ENCODE measurements around the gene MTUS2.

MTUS2 gene

DNA sequence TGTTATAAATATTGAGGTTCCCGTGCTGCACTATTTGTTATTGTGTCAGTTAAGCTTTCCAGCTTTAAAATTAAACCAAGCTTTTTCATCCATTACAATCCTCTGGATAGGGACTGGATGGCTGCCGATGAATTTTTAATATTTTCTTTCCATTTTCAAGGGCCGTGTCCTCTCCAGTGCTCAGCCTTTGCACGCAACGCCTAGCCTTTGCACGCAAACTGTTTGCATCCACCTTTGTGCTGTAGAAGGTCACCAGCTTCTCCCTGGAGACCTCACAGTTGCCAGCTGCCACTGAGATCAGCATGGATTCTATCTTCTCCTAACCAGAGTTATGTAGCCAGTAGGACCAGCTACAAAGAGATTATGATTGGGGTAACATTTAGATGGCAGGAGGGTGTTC is 534.9 kb downstream of the MTUS2 start:
- Histone ChIP-seq H3K4me2 (ENCODE audit: low read depth, low read length, poor library complexity, severe bottlenecking) (no peak overlapping the region), H3K9me2 (replicated peaks; ENCODE audit: insufficient read depth, low read length) (no peaks in the 10 kb centered on the region), H2AFZ (ENCODE audit: low read depth, low read length, severe bottlenecking) (no peak overlapping the region), H3K4me3 (ENCODE audit: insufficient read depth, low read length, poor library complexity, severe bottlenecking) (no peak overlapping the region), H3K27ac (ENCODE audit: low read depth, low read length) (no peak overlapping the region), H3K9ac (ENCODE audit: low read length) (no peak overlapping the region), H3K9me3 (ENCODE audit: insufficient read depth, low read length) (no peaks in the 10 kb centered on the region), H3K79me2 (ENCODE audit: insufficient read depth, low read length) (no peaks in the 10 kb centered on the region), H4K20me1 (ENCODE audit: low read depth, low read length) (no peaks in the 10 kb centered on the region), H3K27me3 (ENCODE audit: low read length) (no peaks in the 10 kb centered on the region), H3K36me3 (ENCODE audit: low read length) (no peaks in the 10 kb centered on the region), H3F3A (ENCODE audit: insufficient read depth) (no peaks in the 10 kb centered on the region)
- no peak for TF ChIP-seq EZH2phosphoT487 (conservative IDR thresholded peaks at IDR 0.05; ENCODE audit: low read length)
- TF ChIP-seq, protein P1, sequence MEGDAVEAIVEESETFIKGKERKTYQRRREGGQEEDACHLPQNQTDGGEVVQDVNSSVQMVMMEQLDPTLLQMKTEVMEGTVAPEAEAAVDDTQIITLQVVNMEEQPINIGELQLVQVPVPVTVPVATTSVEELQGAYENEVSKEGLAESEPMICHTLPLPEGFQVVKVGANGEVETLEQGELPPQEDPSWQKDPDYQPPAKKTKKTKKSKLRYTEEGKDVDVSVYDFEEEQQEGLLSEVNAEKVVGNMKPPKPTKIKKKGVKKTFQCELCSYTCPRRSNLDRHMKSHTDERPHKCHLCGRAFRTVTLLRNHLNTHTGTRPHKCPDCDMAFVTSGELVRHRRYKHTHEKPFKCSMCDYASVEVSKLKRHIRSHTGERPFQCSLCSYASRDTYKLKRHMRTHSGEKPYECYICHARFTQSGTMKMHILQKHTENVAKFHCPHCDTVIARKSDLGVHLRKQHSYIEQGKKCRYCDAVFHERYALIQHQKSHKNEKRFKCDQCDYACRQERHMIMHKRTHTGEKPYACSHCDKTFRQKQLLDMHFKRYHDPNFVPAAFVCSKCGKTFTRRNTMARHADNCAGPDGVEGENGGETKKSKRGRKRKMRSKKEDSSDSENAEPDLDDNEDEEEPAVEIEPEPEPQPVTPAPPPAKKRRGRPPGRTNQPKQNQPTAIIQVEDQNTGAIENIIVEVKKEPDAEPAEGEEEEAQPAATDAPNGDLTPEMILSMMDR (IDR thresholded peaks at IDR 0.05; ENCODE audit: insufficient read depth, low read length, poor library complexity, severe bottlenecking), result no peak

DNA sequence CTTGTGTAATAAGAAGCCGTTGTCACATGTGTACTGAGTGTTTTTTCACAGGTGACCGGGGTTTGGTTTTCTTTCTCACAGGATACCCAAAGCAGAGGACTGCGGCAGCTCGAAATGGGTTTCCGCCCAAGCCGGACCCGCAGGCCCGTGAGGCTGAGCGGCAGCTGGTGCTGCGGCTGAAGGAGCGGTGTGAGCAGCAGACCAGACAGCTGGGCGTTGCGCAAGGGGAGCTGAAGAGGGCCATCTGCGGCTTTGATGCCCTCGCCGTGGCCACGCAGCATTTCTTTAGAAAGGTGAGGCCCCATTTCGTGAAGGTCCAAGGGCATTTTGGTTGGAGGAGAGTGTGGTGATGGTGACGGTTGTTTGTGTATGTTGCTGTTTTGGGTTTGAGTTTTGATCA is 539.0 kb downstream of the MTUS2 start:
- Histone ChIP-seq H3K9me3 (ENCODE audit: insufficient read depth, low read length) (no peaks in the 10 kb centered on the region), H3K36me3 (ENCODE audit: low read length) (no peaks in the 10 kb centered on the region), H3K79me2 (ENCODE audit: insufficient read depth, low read length) (no peaks in the 10 kb centered on the region), H3K9me2 (replicated peaks; ENCODE audit: insufficient read depth, low read length) (no peaks in the 10 kb centered on the region), H3K4me2 (ENCODE audit: low read depth, low read length, poor library complexity, severe bottlenecking) (no peak overlapping the region), H3F3A (ENCODE audit: insufficient read depth) (no peaks in the 10 kb centered on the region), H3K27me3 (ENCODE audit: low read length) (no peaks in the 10 kb centered on the region), H3K4me3 (ENCODE audit: insufficient read depth, low read length, poor library complexity, severe bottlenecking) (no peak overlapping the region), H4K20me1 (ENCODE audit: low read depth, low read length) (no peaks in the 10 kb centered on the region), H3K27ac (ENCODE audit: low read depth, low read length) (no peak overlapping the region), H2AFZ (ENCODE audit: low read depth, low read length, severe bottlenecking) (no peak overlapping the region), H3K9ac (ENCODE audit: low read length) (no peak overlapping the region)
- TF ChIP-seq, protein P1 (IDR thresholded peaks at IDR 0.05; ENCODE audit: insufficient read depth, low read length, poor library complexity, severe bottlenecking), result no peak
- TF ChIP-seq EZH2phosphoT487 (conservative IDR thresholded peaks at IDR 0.05; ENCODE audit: low read length), result no peak

DNA sequence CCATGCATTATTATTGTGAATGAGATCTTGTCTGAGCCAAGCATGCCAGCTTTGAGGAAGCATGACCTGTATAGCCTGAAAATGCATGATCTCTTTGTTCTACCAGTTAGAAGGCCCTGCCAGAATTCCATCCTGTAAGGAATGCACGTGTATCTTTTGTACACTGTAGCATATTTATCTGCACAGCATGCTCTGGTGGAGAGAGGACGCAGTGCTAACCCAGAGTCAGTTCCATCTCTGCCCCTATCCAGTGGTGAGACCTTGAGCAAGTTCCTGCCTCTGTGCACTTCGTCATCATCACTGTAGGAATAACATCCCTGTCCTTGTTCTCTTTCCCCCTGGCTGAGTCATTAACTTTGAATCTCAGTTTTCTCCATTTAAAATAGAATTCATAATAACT is 541.6 kb downstream of the MTUS2 start:
- no peak overlapping the region for H2AFZ ChIP-seq (ENCODE audit: low read depth, low read length, severe bottlenecking)
- H3K27ac ChIP-seq (ENCODE audit: low read depth, low read length), result no peak overlapping the region
- no peak overlapping the region for H3K9ac ChIP-seq (ENCODE audit: low read length)
- no peaks in the 10 kb centered on the region for H3K36me3 ChIP-seq (ENCODE audit: low read length)
- no peak overlapping the region for H3K4me3 ChIP-seq (ENCODE audit: insufficient read depth, low read length, poor library complexity, severe bottlenecking)
- H3K27me3 ChIP-seq (ENCODE audit: low read length), result no peaks in the 10 kb centered on the region
- H3K4me2 ChIP-seq (ENCODE audit: low read depth, low read length, poor library complexity, severe bottlenecking), result no peak overlapping the region
- H3K79me2 ChIP-seq (ENCODE audit: insufficient read depth, low read length), result no peaks in the 10 kb centered on the region
- no peaks in the 10 kb centered on the region for H4K20me1 ChIP-seq (ENCODE audit: low read depth, low read length)
- H3F3A ChIP-seq (ENCODE audit: insufficient read depth), result no peaks in the 10 kb centered on the region
- no peak for TF ChIP-seq EZH2phosphoT487 (conservative IDR thresholded peaks at IDR 0.05; ENCODE audit: low read length)
- TF ChIP-seq, protein P1 (IDR thresholded peaks at IDR 0.05; ENCODE audit: insufficient read depth, low read length, poor library complexity, severe bottlenecking), result no peak
- no peaks in the 10 kb centered on the region for H3K9me3 ChIP-seq (ENCODE audit: insufficient read depth, low read length)
- H3K9me2 ChIP-seq (replicated peaks; ENCODE audit: insufficient read depth, low read length), result no peaks in the 10 kb centered on the region

All from SU-DHL-6 (cell line).